Aortic smooth muscle cell (primary cell): Measurements from ENCODE around the gene NBPF19. TPM values are rescaled to one million over a fixed set of nuclear protein-coding genes. Genes with fewer than 3 reads are reported as not detected.

Experiments used
- total RNA-seq: library from RNA; depleted of rRNA; stranded (reverse); fragments of >200 nt; gene quantifications from 2 replicates; pipeline ENCODE4 v1.2.3, GENCODE V29; 2014

NBPF19 gene
- 13.4 and 14.4 TPM in 2 replicates for total RNA-seq

GRCh38 chr1:149474745-149475144, at the start of gene NBPF19:
TSS of gene NBPF19 (plus strand) at chr1:149475045. CDS start at chr1:149475933, 888 bp downstream.

Other genes starting within 250 kb of the NBPF19 start
- not detected in 2 replicates for gene PPIAL4C, start 108.8 kb downstream of the NBPF19 start, total RNA-seq